Muscle of back (tissue), 11 donors: ENCODE measurements around the gene UBE2O. TPM values are rescaled to one million over a fixed set of nuclear protein-coding genes. Genes with fewer than 3 reads are reported as not detected.
"Not testable (repeated sequence)": the region's sequence is repeated elsewhere in the genome, so short reads cannot be mapped to it uniquely, and the experiment has no call there.

ENCODE experiments used
- DNase-seq, 3 donors: peaks; one replicate each; pipeline versions ENCODE4 v3.0.0 to v3.0.0-alpha.2; 2013
- polyA plus RNA-seq, 10 donors: library from polyadenylated mRNA; unstranded; fragments of 120-200 nt; gene quantifications; one replicate each; pipeline ENCODE4 v1.2.1, GENCODE V29; 2013; ENCODE audit not compliant: insufficient read length in 10 of 10

The UBE2O gene
- polyA plus RNA-seq, 10 donors = 13.0 to 24.8 (median 16.2) TPM

- DNase-seq = no peak
These were observed 101.4 kb downstream of the UBE2O start for GRCh38 chr17:76351526-76352071.

- DNase-seq = no peak
These were observed 102.5 kb downstream of the UBE2O start for GRCh38 chr17:76350463-76350862.

- DNase-seq = not testable (repeated sequence)
These were observed 106.0 kb downstream of the UBE2O start for GRCh38 chr17:76346936-76347335.

GRCh38 chr17:76345377-76345974 is 107.5 kb downstream of the UBE2O start:
- DNase-seq = no peak

- no peak for DNase-seq
These were observed 109.8 kb downstream of the UBE2O start for GRCh38 chr17:76343106-76343505.

GRCh38 chr17:76341301-76341700 is 111.7 kb downstream of the UBE2O start:
- DNase-seq = no peak

Other genes with a start within 250 kb of the UBE2O start
- 10 to 100 TPM in 5 of 10 donors, 1 to 10 TPM in 5; 5.6 to 15.7 (median 9.8) TPM for gene RNF157, start 212.7 kb downstream of the UBE2O start, polyA plus RNA-seq
- gene UBALD2, start 187.8 kb downstream of the UBE2O start, polyA plus RNA-seq = 10 to 100 TPM; 11.9 to 20.7 (median 16.8) TPM
- gene QRICH2, start 144.9 kb downstream of the UBE2O start, polyA plus RNA-seq = 1 to 10 TPM; 2.1 to 4.7 (median 3.4) TPM
- gene PRPSAP1, start 99.2 kb downstream of the UBE2O start, polyA plus RNA-seq = 10 to 100 TPM; 29.0 to 51.6 (median 36.0) TPM
- gene SPHK1, start 68.5 kb downstream of the UBE2O start, polyA plus RNA-seq = 1 to 10 TPM in 9 of 10 donors, under 1 TPM in 1; 0.84 to 3.1 (median 1.6) TPM
- under 1 TPM in 6 of 10 donors, not detected in 4; 0.17 to 0.83 (median 0.40) TPM for gene AANAT, start 14.5 kb upstream of the UBE2O start, polyA plus RNA-seq
- 1 to 10 TPM; 5.1 to 7.1 (median 6.0) TPM for gene RHBDF2, start 48.3 kb upstream of the UBE2O start, polyA plus RNA-seq
- gene CYGB, start 84.6 kb upstream of the UBE2O start, polyA plus RNA-seq = 10 to 100 TPM in 9 of 10 donors, 1 to 10 TPM in 1; 9.1 to 18.4 (median 15.8) TPM
- gene PRCD, start 86.9 kb upstream of the UBE2O start, polyA plus RNA-seq = 1 to 10 TPM; 1.6 to 6.6 (median 3.0) TPM
- 1 to 10 TPM; 1.3 to 7.4 (median 2.2) TPM for gene ST6GALNAC2, start 132.7 kb upstream of the UBE2O start, polyA plus RNA-seq
- gene ST6GALNAC1, start 190.6 kb upstream of the UBE2O start, polyA plus RNA-seq = 1 to 10 TPM in 4 of 10 donors, under 1 TPM in 6; 0.25 to 1.3 (median 0.60) TPM